HL-60 (cell line): ENCODE results near the gene AMPD3.

Experiments used
- DNase-seq, 2 experiments: peaks; one replicate each; pipeline ENCODE4 v3.0.0-alpha.2; 2010 to 2020; ENCODE audit warnings: low read depth in 1 of 2, low spot score in 1 of 2
- H3K27ac ChIP-seq: fragments of 250-450 bp; sonication (Bioruptor Pico); replicated peaks from 2 replicates; pipeline ENCODE4 v1.5.1; 2020; ENCODE audit warnings: mild to moderate bottlenecking, moderate library complexity
- H3K27me3 ChIP-seq: fragments of 250-450 bp; sonication (Bioruptor Pico); 2 replicates; pipeline ENCODE4 v1.5.1; 2021; ENCODE audit warnings: mild to moderate bottlenecking, moderate library complexity; ENCODE audit not compliant: insufficient read depth, poor library complexity, severe bottlenecking
- H3K4me3 ChIP-seq: replicated peaks from 2 replicates; pipeline ENCODE4 v1.5.1; 2011; ENCODE audit warnings: mild to moderate bottlenecking, control low read depth, low read length; ENCODE audit not compliant: insufficient read depth
- GABPA ChIP-seq: IDR thresholded peaks from 2 replicates; pipeline ENCODE4 v1.6.1; 2012; ENCODE audit warnings: low read depth
- POLR2AphosphoS5 ChIP-seq: IDR thresholded peaks from 2 replicates; pipeline ENCODE4 v1.6.1; 2012; ENCODE audit warnings: low read depth
- SPI1 ChIP-seq: IDR thresholded peaks from 2 replicates; pipeline ENCODE4 v1.6.1; 2012; ENCODE audit warnings: low read depth, mild to moderate bottlenecking, borderline replicate concordance
- TF ChIP-seq, protein P1 (sequence below): IDR thresholded peaks from one replicate; pipeline ENCODE4 v1.5.1; 2011; ENCODE audit warnings: low read length, control low read depth, inconsistent platforms; ENCODE audit not compliant: insufficient read depth
- TF ChIP-seq, protein P2 (sequence below): IDR thresholded peaks from 2 replicates; pipeline ENCODE4 v1.6.1; 2012; ENCODE audit warnings: low read depth; ENCODE audit not compliant: insufficient replicate concordance

Gene AMPD3

DNA sequence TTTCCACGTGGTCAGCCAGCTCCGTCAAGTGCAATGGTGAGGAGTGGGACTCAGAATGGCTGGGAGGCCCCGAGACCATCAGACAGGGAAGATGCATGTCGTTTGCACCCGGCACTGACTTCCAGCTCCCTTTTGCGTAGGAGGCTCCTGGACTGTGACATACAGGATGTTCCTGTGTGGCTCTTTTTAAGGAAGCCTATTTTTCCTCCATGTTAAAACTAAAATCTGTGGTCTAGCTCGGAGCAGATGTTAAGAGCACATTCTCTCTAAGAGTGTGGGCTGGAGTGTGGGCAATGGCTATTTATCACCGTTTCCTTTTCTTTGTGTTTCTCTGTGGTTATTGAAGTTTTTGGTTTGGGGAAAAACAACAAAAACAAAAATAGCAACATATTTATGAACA, 40.9 kb upstream of the AMPD3 start:
- H3K27me3 ChIP-seq: no peaks in the 10 kb centered on the region
- no peak overlapping the region for H3K4me3 ChIP-seq
- peak in 1 of 2 experiments; percentile 23 for DNase-seq
- TF ChIP-seq SPI1: peak; percentile 27; the same call in 1 of the 2 replicates
- TF ChIP-seq GABPA: no peak
- H3K27ac ChIP-seq: peak overlapping the region; percentile 65

DNA sequence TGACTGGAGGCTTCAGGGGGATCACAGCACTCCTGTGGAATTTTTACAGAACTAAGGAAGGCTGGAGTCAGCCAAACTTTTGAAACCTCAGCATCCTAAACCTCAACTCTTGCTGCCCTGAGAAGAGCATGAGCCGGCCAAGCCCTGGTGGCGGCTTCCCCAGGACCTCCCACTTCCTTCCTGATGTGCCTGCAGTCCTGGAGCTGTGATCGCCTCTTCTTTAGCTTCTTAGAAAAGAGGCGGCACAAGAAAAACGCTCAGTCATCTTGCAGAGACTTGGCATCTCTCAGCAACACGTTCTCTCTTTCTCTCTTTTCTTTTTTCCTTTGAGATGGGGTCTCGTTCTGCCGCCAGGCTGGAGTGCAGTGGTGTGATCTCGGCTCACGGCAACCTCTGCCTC, 40.4 kb upstream of the AMPD3 start:
- H3K27me3 ChIP-seq: no peaks in the 10 kb centered on the region
- no peak overlapping the region for H3K4me3 ChIP-seq
- peak overlapping the region; percentile 65 for H3K27ac ChIP-seq
- peak; percentile 92 for TF ChIP-seq SPI1
- TF ChIP-seq, protein P1, sequence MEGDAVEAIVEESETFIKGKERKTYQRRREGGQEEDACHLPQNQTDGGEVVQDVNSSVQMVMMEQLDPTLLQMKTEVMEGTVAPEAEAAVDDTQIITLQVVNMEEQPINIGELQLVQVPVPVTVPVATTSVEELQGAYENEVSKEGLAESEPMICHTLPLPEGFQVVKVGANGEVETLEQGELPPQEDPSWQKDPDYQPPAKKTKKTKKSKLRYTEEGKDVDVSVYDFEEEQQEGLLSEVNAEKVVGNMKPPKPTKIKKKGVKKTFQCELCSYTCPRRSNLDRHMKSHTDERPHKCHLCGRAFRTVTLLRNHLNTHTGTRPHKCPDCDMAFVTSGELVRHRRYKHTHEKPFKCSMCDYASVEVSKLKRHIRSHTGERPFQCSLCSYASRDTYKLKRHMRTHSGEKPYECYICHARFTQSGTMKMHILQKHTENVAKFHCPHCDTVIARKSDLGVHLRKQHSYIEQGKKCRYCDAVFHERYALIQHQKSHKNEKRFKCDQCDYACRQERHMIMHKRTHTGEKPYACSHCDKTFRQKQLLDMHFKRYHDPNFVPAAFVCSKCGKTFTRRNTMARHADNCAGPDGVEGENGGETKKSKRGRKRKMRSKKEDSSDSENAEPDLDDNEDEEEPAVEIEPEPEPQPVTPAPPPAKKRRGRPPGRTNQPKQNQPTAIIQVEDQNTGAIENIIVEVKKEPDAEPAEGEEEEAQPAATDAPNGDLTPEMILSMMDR: no peak
- DNase-seq: peak in 1 of 2 experiments; percentile 89

DNA sequence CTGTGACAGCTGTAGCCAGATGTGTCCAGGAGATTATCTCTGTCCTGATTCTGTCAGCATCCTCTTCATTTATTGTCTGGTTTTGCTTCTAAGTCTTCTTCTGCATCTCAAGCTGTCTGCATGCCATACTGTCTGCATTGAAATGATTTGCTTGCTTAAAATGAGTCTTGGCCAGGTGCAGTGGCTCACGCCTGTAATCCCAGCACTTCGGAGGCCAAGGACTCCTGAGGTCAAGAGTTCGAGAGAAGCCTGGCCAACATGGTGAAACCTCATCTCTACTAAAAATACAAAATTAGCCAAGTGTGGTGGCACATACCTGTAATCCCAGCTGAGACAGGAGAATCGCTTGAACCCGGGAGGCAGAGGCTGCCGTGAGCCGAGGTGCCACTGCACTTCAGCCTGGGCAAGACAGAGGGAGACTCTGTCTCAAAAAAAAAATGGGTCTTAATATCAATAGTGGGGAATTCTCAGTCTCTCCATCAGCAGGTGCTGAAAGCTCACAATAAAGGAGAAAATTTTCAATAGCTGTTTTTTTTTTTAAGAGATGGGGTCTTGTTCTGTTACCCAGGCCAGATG, 39.2 kb upstream of the AMPD3 start:
- peak overlapping the region; percentile 65 for H3K27ac ChIP-seq
- DNase-seq: no peak
- no peak for TF ChIP-seq GABPA
- no peak for TF ChIP-seq SPI1
- TF ChIP-seq, protein P2, sequence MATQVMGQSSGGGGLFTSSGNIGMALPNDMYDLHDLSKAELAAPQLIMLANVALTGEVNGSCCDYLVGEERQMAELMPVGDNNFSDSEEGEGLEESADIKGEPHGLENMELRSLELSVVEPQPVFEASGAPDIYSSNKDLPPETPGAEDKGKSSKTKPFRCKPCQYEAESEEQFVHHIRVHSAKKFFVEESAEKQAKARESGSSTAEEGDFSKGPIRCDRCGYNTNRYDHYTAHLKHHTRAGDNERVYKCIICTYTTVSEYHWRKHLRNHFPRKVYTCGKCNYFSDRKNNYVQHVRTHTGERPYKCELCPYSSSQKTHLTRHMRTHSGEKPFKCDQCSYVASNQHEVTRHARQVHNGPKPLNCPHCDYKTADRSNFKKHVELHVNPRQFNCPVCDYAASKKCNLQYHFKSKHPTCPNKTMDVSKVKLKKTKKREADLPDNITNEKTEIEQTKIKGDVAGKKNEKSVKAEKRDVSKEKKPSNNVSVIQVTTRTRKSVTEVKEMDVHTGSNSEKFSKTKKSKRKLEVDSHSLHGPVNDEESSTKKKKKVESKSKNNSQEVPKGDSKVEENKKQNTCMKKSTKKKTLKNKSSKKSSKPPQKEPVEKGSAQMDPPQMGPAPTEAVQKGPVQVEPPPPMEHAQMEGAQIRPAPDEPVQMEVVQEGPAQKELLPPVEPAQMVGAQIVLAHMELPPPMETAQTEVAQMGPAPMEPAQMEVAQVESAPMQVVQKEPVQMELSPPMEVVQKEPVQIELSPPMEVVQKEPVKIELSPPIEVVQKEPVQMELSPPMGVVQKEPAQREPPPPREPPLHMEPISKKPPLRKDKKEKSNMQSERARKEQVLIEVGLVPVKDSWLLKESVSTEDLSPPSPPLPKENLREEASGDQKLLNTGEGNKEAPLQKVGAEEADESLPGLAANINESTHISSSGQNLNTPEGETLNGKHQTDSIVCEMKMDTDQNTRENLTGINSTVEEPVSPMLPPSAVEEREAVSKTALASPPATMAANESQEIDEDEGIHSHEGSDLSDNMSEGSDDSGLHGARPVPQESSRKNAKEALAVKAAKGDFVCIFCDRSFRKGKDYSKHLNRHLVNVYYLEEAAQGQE: no peak
- no peak for TF ChIP-seq POLR2AphosphoS5
- TF ChIP-seq, protein P1: no peak
- no peaks in the 10 kb centered on the region for H3K27me3 ChIP-seq
- H3K4me3 ChIP-seq: no peak overlapping the region

DNA sequence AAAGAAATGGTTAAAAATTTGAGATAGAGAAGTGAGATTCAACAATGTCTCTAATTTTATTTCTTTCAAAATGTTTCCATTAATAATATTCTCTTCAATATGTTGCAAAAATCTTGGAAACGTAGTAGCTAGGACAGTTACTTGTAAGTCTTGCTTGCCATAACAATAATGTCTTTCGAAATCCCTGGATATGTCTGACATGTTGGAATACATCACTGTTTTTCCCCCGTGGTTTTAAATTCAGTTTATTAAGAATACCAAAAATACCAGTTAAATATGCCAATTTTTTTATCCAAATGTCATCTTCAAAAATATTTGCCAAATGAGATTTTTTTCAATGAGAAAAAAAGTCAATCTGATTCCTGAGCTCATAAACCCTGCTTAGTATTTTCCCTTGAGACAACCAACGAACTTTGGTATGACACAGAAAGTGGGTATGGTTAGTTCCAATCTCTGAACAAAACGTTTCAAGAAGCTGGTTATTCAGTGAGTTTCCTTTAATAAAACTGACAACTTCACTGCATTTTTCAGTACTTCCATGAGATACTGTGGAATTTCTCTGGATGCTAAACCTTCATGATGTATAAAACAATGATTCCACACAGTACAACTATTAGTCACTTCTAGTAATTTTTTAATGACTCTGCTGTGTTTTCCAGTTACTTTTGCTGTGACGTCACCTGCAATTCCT, 36.7 kb upstream of the AMPD3 start:
- TF ChIP-seq GABPA (no peak), SPI1 (no peak), POLR2AphosphoS5 (no peak)
- TF ChIP-seq, protein P1: no peak
- TF ChIP-seq, protein P2: no peak
- H3K27me3 ChIP-seq: no peaks in the 10 kb centered on the region
- H3K27ac ChIP-seq: peak overlapping the region; percentile 71
- DNase-seq: no peak
- H3K4me3 ChIP-seq: no peak overlapping the region
